ENCODE results near the gene ZNF365.

DNA sequence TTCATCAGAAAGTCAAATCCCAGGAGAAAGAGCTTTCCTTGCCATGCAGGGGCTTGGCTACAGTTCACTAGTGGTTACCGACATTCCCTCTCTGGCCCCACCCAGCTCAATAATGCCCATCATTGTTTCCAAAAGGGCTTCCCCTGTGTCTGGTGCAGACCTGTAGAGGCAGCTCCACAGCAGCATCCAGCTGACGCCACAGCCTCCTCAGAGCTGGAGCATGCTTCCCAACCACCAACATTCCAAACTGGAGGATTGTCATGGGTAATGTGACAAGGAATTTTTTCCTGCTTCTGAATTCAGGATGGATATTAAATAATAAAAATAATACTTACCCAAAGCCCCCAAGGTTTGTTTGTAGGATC lies 77.4 kb downstream of the ZNF365 start:
- TF ChIP-seq, protein P1, sequence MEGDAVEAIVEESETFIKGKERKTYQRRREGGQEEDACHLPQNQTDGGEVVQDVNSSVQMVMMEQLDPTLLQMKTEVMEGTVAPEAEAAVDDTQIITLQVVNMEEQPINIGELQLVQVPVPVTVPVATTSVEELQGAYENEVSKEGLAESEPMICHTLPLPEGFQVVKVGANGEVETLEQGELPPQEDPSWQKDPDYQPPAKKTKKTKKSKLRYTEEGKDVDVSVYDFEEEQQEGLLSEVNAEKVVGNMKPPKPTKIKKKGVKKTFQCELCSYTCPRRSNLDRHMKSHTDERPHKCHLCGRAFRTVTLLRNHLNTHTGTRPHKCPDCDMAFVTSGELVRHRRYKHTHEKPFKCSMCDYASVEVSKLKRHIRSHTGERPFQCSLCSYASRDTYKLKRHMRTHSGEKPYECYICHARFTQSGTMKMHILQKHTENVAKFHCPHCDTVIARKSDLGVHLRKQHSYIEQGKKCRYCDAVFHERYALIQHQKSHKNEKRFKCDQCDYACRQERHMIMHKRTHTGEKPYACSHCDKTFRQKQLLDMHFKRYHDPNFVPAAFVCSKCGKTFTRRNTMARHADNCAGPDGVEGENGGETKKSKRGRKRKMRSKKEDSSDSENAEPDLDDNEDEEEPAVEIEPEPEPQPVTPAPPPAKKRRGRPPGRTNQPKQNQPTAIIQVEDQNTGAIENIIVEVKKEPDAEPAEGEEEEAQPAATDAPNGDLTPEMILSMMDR (IDR thresholded peaks at IDR 0.05; ENCODE audit: insufficient read depth, low read depth, low read length) = no peak
- no peak for TF ChIP-seq EZH2 (IDR thresholded peaks at IDR 0.05; ENCODE audit: insufficient read depth, low read length)
